SU-DHL-6 (cell line): ENCODE measurements around the gene DLL4.

Source experiments
- CTCF ChIP-seq: fragments of 200-600 bp; sonication (generic); IDR thresholded peaks from one replicate; pipeline ENCODE4 v1.5.1; 2017; ENCODE audit warnings: antibody characterized with exemption, mild to moderate bottlenecking, low read length, moderate library complexity; ENCODE audit not compliant: insufficient read depth, poor library complexity, severe bottlenecking
- EZH2phosphoT487 ChIP-seq: fragments of 200-600 bp; sonication (generic), shearing (Covaris generic); conservative IDR thresholded peaks from 2 replicates; pipeline ENCODE4 v1.6.1; 2018; ENCODE audit warnings: mild to moderate bottlenecking, antibody characterized with exemption, low read length, moderate library complexity, mixed read lengths

GRCh38 chr15:40988156-40988555, 59.0 kb downstream of the DLL4 start:
- no peak for TF ChIP-seq CTCF
- TF ChIP-seq EZH2phosphoT487, result no peak
